ENCODE measurements around the gene CAMKK1.

CAMKK1 gene

GRCh38 chr17:3926860-3927627, 34.2 kb upstream of the CAMKK1 start:
- no peak overlapping the region for H3K4me3 ChIP-seq (ENCODE audit: insufficient read depth, low read depth, low read length, poor library complexity, severe bottlenecking)
- no peaks in the 10 kb centered on the region for H3K4me1 ChIP-seq (ENCODE audit: control insufficient read depth, insufficient read depth, low read length, poor library complexity, severe bottlenecking)
- H3K27me3 ChIP-seq (replicated peaks; ENCODE audit: control insufficient read depth, insufficient read depth, low read length, poor library complexity, severe bottlenecking), result no peaks in the 10 kb centered on the region
- DNase-seq, result no peak
- H3K9me3 ChIP-seq (ENCODE audit: control insufficient read depth, low read length), result no peaks in the 10 kb centered on the region
- no peak overlapping the region for H3K27ac ChIP-seq (ENCODE audit: insufficient read depth, low read length, poor library complexity, severe bottlenecking)
- peaks cover 76% of the 10 kb centered on the region for H3K36me3 ChIP-seq (ENCODE audit: control insufficient read depth, insufficient read depth, low read length)

GRCh38 chr17:3925684-3926485, 33.0 kb upstream of the CAMKK1 start:
- Histone ChIP-seq H3K4me1 (ENCODE audit: control insufficient read depth, insufficient read depth, low read length, poor library complexity, severe bottlenecking) (no peaks in the 10 kb centered on the region), H3K4me3 (ENCODE audit: insufficient read depth, low read depth, low read length, poor library complexity, severe bottlenecking) (no peak overlapping the region), H3K9me3 (ENCODE audit: control insufficient read depth, low read length) (no peaks in the 10 kb centered on the region), H3K27ac (ENCODE audit: insufficient read depth, low read length, poor library complexity, severe bottlenecking) (no peak overlapping the region), H3K36me3 (ENCODE audit: control insufficient read depth, insufficient read depth, low read length) (peaks cover 66% of the 10 kb centered on the region), H3K27me3 (replicated peaks; ENCODE audit: control insufficient read depth, insufficient read depth, low read length, poor library complexity, severe bottlenecking) (no peaks in the 10 kb centered on the region)
- no peak for DNase-seq

GRCh38 chr17:3924512-3925350, 31.9 kb upstream of the CAMKK1 start:
- no peak for DNase-seq
- Histone ChIP-seq H3K9me3 (ENCODE audit: control insufficient read depth, low read length) (no peaks in the 10 kb centered on the region), H3K36me3 (ENCODE audit: control insufficient read depth, insufficient read depth, low read length) (peaks cover 54% of the 10 kb centered on the region), H3K4me1 (ENCODE audit: control insufficient read depth, insufficient read depth, low read length, poor library complexity, severe bottlenecking) (no peaks in the 10 kb centered on the region), H3K27me3 (replicated peaks; ENCODE audit: control insufficient read depth, insufficient read depth, low read length, poor library complexity, severe bottlenecking) (no peaks in the 10 kb centered on the region), H3K4me3 (ENCODE audit: insufficient read depth, low read depth, low read length, poor library complexity, severe bottlenecking) (no peak overlapping the region), H3K27ac (ENCODE audit: insufficient read depth, low read length, poor library complexity, severe bottlenecking) (no peak overlapping the region)

GRCh38 chr17:3923466-3924190, 30.8 kb upstream of the CAMKK1 start:
- Histone ChIP-seq H3K4me3 (ENCODE audit: insufficient read depth, low read depth, low read length, poor library complexity, severe bottlenecking) (no peak overlapping the region), H3K4me1 (ENCODE audit: control insufficient read depth, insufficient read depth, low read length, poor library complexity, severe bottlenecking) (no peaks in the 10 kb centered on the region), H3K9me3 (ENCODE audit: control insufficient read depth, low read length) (no peaks in the 10 kb centered on the region), H3K27ac (ENCODE audit: insufficient read depth, low read length, poor library complexity, severe bottlenecking) (no peak overlapping the region), H3K36me3 (ENCODE audit: control insufficient read depth, insufficient read depth, low read length) (peaks cover 43% of the 10 kb centered on the region), H3K27me3 (replicated peaks; ENCODE audit: control insufficient read depth, insufficient read depth, low read length, poor library complexity, severe bottlenecking) (no peaks in the 10 kb centered on the region)
- DNase-seq, result no peak

- H3K27me3 ChIP-seq (replicated peaks; ENCODE audit: control insufficient read depth, insufficient read depth, low read length, poor library complexity, severe bottlenecking), result no peaks in the 10 kb centered on the region
- H3K9me3 ChIP-seq (ENCODE audit: control insufficient read depth, low read length), result no peaks in the 10 kb centered on the region
- H3K4me3 ChIP-seq (ENCODE audit: insufficient read depth, low read depth, low read length, poor library complexity, severe bottlenecking), result no peak overlapping the region
- no peak for DNase-seq
- H3K27ac ChIP-seq (ENCODE audit: insufficient read depth, low read length, poor library complexity, severe bottlenecking), result no peak overlapping the region
- no peaks in the 10 kb centered on the region for H3K4me1 ChIP-seq (ENCODE audit: control insufficient read depth, insufficient read depth, low read length, poor library complexity, severe bottlenecking)
- H3K36me3 ChIP-seq (ENCODE audit: control insufficient read depth, insufficient read depth, low read length), result peaks cover 35% of the 10 kb centered on the region
Observed at GRCh38 chr17:3922765-3923164, 29.9 kb upstream of the CAMKK1 start.

GRCh38 chr17:3921502-3922319, 28.9 kb upstream of the CAMKK1 start:
- Histone ChIP-seq H3K27ac (ENCODE audit: insufficient read depth, low read length, poor library complexity, severe bottlenecking) (no peak overlapping the region), H3K9me3 (ENCODE audit: control insufficient read depth, low read length) (no peaks in the 10 kb centered on the region), H3K27me3 (replicated peaks; ENCODE audit: control insufficient read depth, insufficient read depth, low read length, poor library complexity, severe bottlenecking) (no peaks in the 10 kb centered on the region), H3K36me3 (ENCODE audit: control insufficient read depth, insufficient read depth, low read length) (peaks cover 25% of the 10 kb centered on the region), H3K4me3 (ENCODE audit: insufficient read depth, low read depth, low read length, poor library complexity, severe bottlenecking) (no peak overlapping the region), H3K4me1 (ENCODE audit: control insufficient read depth, insufficient read depth, low read length, poor library complexity, severe bottlenecking) (peaks cover 6% of the 10 kb centered on the region)
- DNase-seq, result no peak

GRCh38 chr17:3921006-3921405, 28.2 kb upstream of the CAMKK1 start:
- no peak for DNase-seq
- Histone ChIP-seq H3K27me3 (replicated peaks; ENCODE audit: control insufficient read depth, insufficient read depth, low read length, poor library complexity, severe bottlenecking) (no peaks in the 10 kb centered on the region), H3K4me1 (ENCODE audit: control insufficient read depth, insufficient read depth, low read length, poor library complexity, severe bottlenecking) (peaks cover 13% of the 10 kb centered on the region), H3K36me3 (ENCODE audit: control insufficient read depth, insufficient read depth, low read length) (peaks cover 21% of the 10 kb centered on the region), H3K27ac (ENCODE audit: insufficient read depth, low read length, poor library complexity, severe bottlenecking) (no peak overlapping the region), H3K4me3 (ENCODE audit: insufficient read depth, low read depth, low read length, poor library complexity, severe bottlenecking) (no peak overlapping the region), H3K9me3 (ENCODE audit: control insufficient read depth, low read length) (no peaks in the 10 kb centered on the region)

- Histone ChIP-seq H3K27ac (ENCODE audit: insufficient read depth, low read length, poor library complexity, severe bottlenecking) (no peak overlapping the region), H3K4me1 (ENCODE audit: control insufficient read depth, insufficient read depth, low read length, poor library complexity, severe bottlenecking) (peaks cover 20% of the 10 kb centered on the region), H3K36me3 (ENCODE audit: control insufficient read depth, insufficient read depth, low read length) (peaks cover 2% of the 10 kb centered on the region), H3K27me3 (replicated peaks; ENCODE audit: control insufficient read depth, insufficient read depth, low read length, poor library complexity, severe bottlenecking) (no peaks in the 10 kb centered on the region), H3K4me3 (ENCODE audit: insufficient read depth, low read depth, low read length, poor library complexity, severe bottlenecking) (no peak overlapping the region), H3K9me3 (ENCODE audit: control insufficient read depth, low read length) (no peaks in the 10 kb centered on the region)
- DNase-seq, result no peak
Observed at GRCh38 chr17:3919123-3919624, 26.3 kb upstream of the CAMKK1 start.
